Upper lobe of left lung (tissue), 6 donors: ENCODE results near the gene SLC39A6. TPM values are rescaled to one million over a fixed set of nuclear protein-coding genes. Genes with fewer than 3 reads are reported as not detected.

Experiments used
- ATAC-seq, 2 donors: fragments of 200-7000 bp; cut with Tn5 transposase; one replicate each; pipeline ENCODE4 v1.9.1; 2022; ENCODE audit warnings: mild to moderate bottlenecking in 2 of 2, moderate library complexity in 2 of 2; ENCODE audit not compliant: low FRiP score in 2 of 2
- DNase-seq, 2 donors: peaks; one replicate each; pipeline ENCODE4 v3.0.0-alpha.2; 2019 to 2020
- H3K27ac ChIP-seq, 4 donors: fragments of 200-600 bp; sonication (generic); one replicate each; pipeline ENCODE4 v1.5.1; 2016 to 2019
- H3K27me3 ChIP-seq, 4 donors: fragments of 200-600 bp; sonication (generic); one replicate each; pipeline ENCODE4 v1.5.1; 2017 to 2019
- H3K36me3 ChIP-seq, 4 donors: fragments of 200-600 bp; sonication (generic); one replicate each; pipeline ENCODE4 v1.5.1; 2016 to 2019
- H3K4me1 ChIP-seq, 4 donors: fragments of 200-600 bp; sonication (generic); one replicate each; pipeline ENCODE4 v1.5.1; 2018 to 2019
- H3K4me3 ChIP-seq, 4 donors: fragments of 200-600 bp; sonication (generic); one replicate each; pipeline ENCODE4 v1.5.1; 2017 to 2019; ENCODE audit warnings: mild to moderate bottlenecking in 2 of 4, moderate library complexity in 1 of 4
- H3K9me3 ChIP-seq, 4 donors: fragments of 200-600 bp; sonication (generic); one replicate each; pipeline ENCODE4 v1.5.1; 2018 to 2019
- CTCF ChIP-seq, 6 experiments: fragments of 450-650 bp in 4 of 6; fragments of 200-600 bp in 2 of 6; sonication (generic) in 2 of 6; IDR thresholded peaks; one replicate each; pipeline ENCODE4 v1.5.1; 2016 to 2019; ENCODE audit warnings: antibody characterized with exemption in 6 of 6
- EP300 ChIP-seq, 4 donors: sonication (generic); formaldehyde crosslinking; IDR thresholded peaks; one replicate each; pipeline ENCODE4 v1.5.1; 2017; ENCODE audit warnings: antibody characterized with exemption in 4 of 4, control low read depth in 2 of 4
- POLR2A ChIP-seq, 4 donors: fragments of 450-650 bp; IDR thresholded peaks; one replicate each; pipeline ENCODE4 v1.5.1; 2016 to 2017; ENCODE audit warnings: antibody characterized with exemption in 4 of 4, mild to moderate bottlenecking in 2 of 4
- POLR2AphosphoS5 ChIP-seq, 2 donors: sonication (generic); formaldehyde crosslinking; IDR thresholded peaks; one replicate each; pipeline ENCODE4 v1.5.1; 2017; ENCODE audit warnings: antibody characterized with exemption in 2 of 2
- WGBS, 2 donors: methylation state at CpG; one replicate each; pipeline ENCODE4 v1.1.5; 2017 to 2018; 5-methylcytosine and 5-hydroxymethylcytosine counted together
- total RNA-seq, 6 donors: library from RNA; depleted of rRNA in 4 of 6; stranded (reverse); fragments of >200 nt in 4 of 6; gene quantifications; one replicate each; pipeline versions ENCODE4 v1.1.0 to v1.2.1, GENCODE V29; 2016 to 2021
- donor health status: DM: no; HTN: no; CAD: no; lungs with moderate emphysema.
- donor health status: DM: no; HTN: yes; CAD: no; lungs with severe emphysema.

Gene SLC39A6
- total RNA-seq, 6 donors from 2014 or later = 10.0 to 39.6 (median 22.7) TPM

- no peak overlapping the region for H3K27ac ChIP-seq
- no peak overlapping the region for H3K4me3 ChIP-seq
- H3K9me3 ChIP-seq = no peaks in the 10 kb centered on the region
- no peak for TF ChIP-seq EP300 (IDR thresholded peaks at IDR 0.05)
- TF ChIP-seq POLR2A (IDR thresholded peaks at IDR 0.05) = no peak
- TF ChIP-seq POLR2AphosphoS5 (IDR thresholded peaks at IDR 0.05) = no peak
- TF ChIP-seq CTCF (IDR thresholded peaks at IDR 0.05) = no peak
- 76 to 85% methylated on average over 2 of the region's 2 CpGs for WGBS, 2 donors
- DNase-seq (no peak), ATAC-seq (no peak)
- H3K27me3 ChIP-seq = no peaks in the 10 kb centered on the region
- peaks cover 12 to 93% (median 44%) of the 10 kb centered on the region in 4 donors for H3K36me3 ChIP-seq
- no peaks in the 10 kb centered on the region for H3K4me1 ChIP-seq
Observed at GRCh38 chr18:36153771-36154170, 24.6 kb upstream of the SLC39A6 start.

- DNase-seq (no peak), ATAC-seq (peak in 1 of 2 donors; percentile 89)
- Histone ChIP-seq H3K36me3 (peaks cover 11 to 94% (median 49%) of the 10 kb centered on the region in 4 donors), H3K9me3 (no peaks in the 10 kb centered on the region), H3K27me3 (no peaks in the 10 kb centered on the region), H3K4me1 (no peaks in the 10 kb centered on the region), H3K27ac (peak overlapping the region in 1 of 4 donors; percentile 16), H3K4me3 (no peak overlapping the region)
- TF ChIP-seq CTCF (IDR thresholded peaks at IDR 0.05) (no peak), POLR2A (IDR thresholded peaks at IDR 0.05) (no peak), POLR2AphosphoS5 (IDR thresholded peaks at IDR 0.05) (no peak), EP300 (IDR thresholded peaks at IDR 0.05) (no peak)
- WGBS, 2 donors = 83 to 86% methylated on average over 4 of the region's 4 CpGs
Observed at GRCh38 chr18:36153203-36153602, 24.1 kb upstream of the SLC39A6 start.

- no peak overlapping the region for H3K27ac ChIP-seq
- H3K36me3 ChIP-seq = peaks cover 11 to 98% (median 52%) of the 10 kb centered on the region in 4 donors
- no peaks in the 10 kb centered on the region for H3K4me1 ChIP-seq
- H3K9me3 ChIP-seq = no peaks in the 10 kb centered on the region
- no peak for DNase-seq
- ATAC-seq = no peak
- 100% methylated on average over 1 of the region's 1 CpG for WGBS, 2 donors
- no peaks in the 10 kb centered on the region for H3K27me3 ChIP-seq
- H3K4me3 ChIP-seq = no peak overlapping the region
- no peak for TF ChIP-seq CTCF (IDR thresholded peaks at IDR 0.05)
- no peak for TF ChIP-seq EP300 (IDR thresholded peaks at IDR 0.05)
- TF ChIP-seq POLR2A (IDR thresholded peaks at IDR 0.05) = no peak
Observed at GRCh38 chr18:36152781-36153180, 23.6 kb upstream of the SLC39A6 start.

- H3K4me1 ChIP-seq = no peaks in the 10 kb centered on the region
- no peak overlapping the region for H3K4me3 ChIP-seq
- WGBS, 2 donors = 82 to 84% methylated on average over 5 of the region's 5 CpGs
- no peak for TF ChIP-seq POLR2A (IDR thresholded peaks at IDR 0.05)
- no peaks in the 10 kb centered on the region for H3K27me3 ChIP-seq
- H3K9me3 ChIP-seq = no peaks in the 10 kb centered on the region
- DNase-seq (no peak), ATAC-seq (no peak)
- no peak overlapping the region for H3K27ac ChIP-seq
- peaks cover 0 to 98% (median 62%) of the 10 kb centered on the region in 4 donors for H3K36me3 ChIP-seq
Observed at GRCh38 chr18:36149514-36150289, 20.6 kb upstream of the SLC39A6 start.

- H3K27me3 ChIP-seq = no peaks in the 10 kb centered on the region
- no peak for TF ChIP-seq POLR2A (IDR thresholded peaks at IDR 0.05)
- no peak for TF ChIP-seq POLR2AphosphoS5 (IDR thresholded peaks at IDR 0.05)
- no peak for TF ChIP-seq EP300 (IDR thresholded peaks at IDR 0.05)
- TF ChIP-seq CTCF (IDR thresholded peaks at IDR 0.05) = no peak
- 85 to 100% methylated on average over 2 of the region's 2 CpGs for WGBS, 2 donors
- no peak for ATAC-seq
- H3K4me1 ChIP-seq = no peaks in the 10 kb centered on the region
- no peaks in the 10 kb centered on the region for H3K9me3 ChIP-seq
- H3K27ac ChIP-seq = no peak overlapping the region
- DNase-seq = no peak
- H3K4me3 ChIP-seq = no peak overlapping the region
- peaks cover 23 to 96% (median 59%) of the 10 kb centered on the region in 4 donors for H3K36me3 ChIP-seq
Observed at GRCh38 chr18:36143391-36143790, 14.3 kb upstream of the SLC39A6 start.
